CD4-positive, alpha-beta T cell (primary cell): ENCODE data around the gene DNAH2. TPM values are rescaled to one million over a fixed set of nuclear protein-coding genes. Genes with fewer than 3 reads are reported as not detected.
A peak's percentile ranks its signal among the peaks of the same experiment; 100 is the strongest.

Experiments used
- ATAC-seq: fragments of 200-7000 bp; cut with Tn5 transposase; one replicate; pipeline ENCODE4 v1.10.0; 2022; ENCODE audit warnings: mild to moderate bottlenecking; ENCODE audit not compliant: poor library complexity
- CTCF ChIA-PET: fragments of 350-600 bp; sonication (Branson Sonifier 250); formaldehyde crosslinking; loops from one replicate; lab custom pipeline; 2021; ENCODE audit warnings: antibody characterized with exemption, inconsistent platforms; lab: Charles Lee
- POLR2A ChIA-PET: fragments of 350-600 bp; sonication (Branson Sonifier 250); formaldehyde crosslinking; loops from one replicate; lab custom pipeline; 2021; ENCODE audit warnings: antibody characterized with exemption, inconsistent platforms; lab: Charles Lee
- DNase-seq, 14 experiments: peaks; one replicate each; pipeline ENCODE4 v3.0.0-alpha.2; 2013 to 2020; ENCODE audit warnings: mixed read lengths in 2 of 14
- H3K27ac ChIP-seq, 2 donors: one replicate each; pipeline versions ENCODE4 v1.5.1 to v1.7.0; 2013; ENCODE audit warnings: low read length in 2 of 2, low read depth in 1 of 2, mild to moderate bottlenecking in 1 of 2
- H3K27me3 ChIP-seq, 2 experiments: 1 replicate in 1 of 2; 2 replicates in 1 of 2; pipeline versions ENCODE4 v1.6.1 to v1.7.0; 2013; ENCODE audit warnings: low read length in 2 of 2, control low read depth in 1 of 2, mild to moderate bottlenecking in 1 of 2, moderate library complexity in 1 of 2; ENCODE audit not compliant: insufficient read depth in 2 of 2, control insufficient read depth in 1 of 2
- H3K36me3 ChIP-seq: one replicate; pipeline ENCODE4 v1.6.1; 2013; ENCODE audit warnings: low read length, control low read depth; ENCODE audit not compliant: insufficient read depth
- H3K4me1 ChIP-seq: one replicate; pipeline ENCODE4 v1.6.1; 2013; ENCODE audit warnings: low read length, control low read depth; ENCODE audit not compliant: insufficient read depth
- H3K4me3 ChIP-seq: one replicate; pipeline ENCODE4 v1.5.1; 2013; ENCODE audit warnings: mild to moderate bottlenecking, low read length, moderate library complexity
- H3K9me3 ChIP-seq, 2 experiments: 1 replicate in 1 of 2; 2 replicates in 1 of 2; pipeline versions ENCODE4 v1.6.1 to v1.7.0; 2013; ENCODE audit warnings: low read length in 2 of 2, mild to moderate bottlenecking in 2 of 2, control low read depth in 1 of 2, moderate library complexity in 1 of 2; ENCODE audit not compliant: control insufficient read depth in 1 of 2, insufficient read depth in 1 of 2
- H3K27ac Mint-ChIP-seq: one replicate; pipeline ENCODE4 v1.8.0; 2020; ENCODE audit warnings: mixed read lengths
- H3K27me3 Mint-ChIP-seq: one replicate; pipeline ENCODE4 v1.8.0; 2021; ENCODE audit warnings: mixed read lengths
- H3K36me3 Mint-ChIP-seq: one replicate; pipeline ENCODE4 v1.8.0; 2021; ENCODE audit warnings: low read depth, mixed read lengths
- H3K4me1 Mint-ChIP-seq: one replicate; pipeline ENCODE4 v1.8.0; 2021; ENCODE audit warnings: low read depth, mixed read lengths
- H3K4me3 Mint-ChIP-seq: one replicate; pipeline ENCODE4 v1.8.0; 2020; ENCODE audit warnings: mild to moderate bottlenecking, mixed read lengths
- H3K9me3 Mint-ChIP-seq: one replicate; pipeline ENCODE4 v1.8.0; 2020; ENCODE audit warnings: mixed read lengths
- CTCF ChIP-seq: fragments of 200-600 bp; IDR thresholded peaks from one replicate; pipeline ENCODE4 v1.8.0; 2022; ENCODE audit warnings: antibody characterized with exemption, mild to moderate bottlenecking
- intact Hi-C, 2 experiments: fragments of 100-400 bp; cut with DNase I in 1 of 2; cut with micrococcal nuclease in 1 of 2; formaldehyde crosslinking; loops; one replicate each; pipeline versions ENCODE4 v1.15.1 to v1.9.0; 2023 to 2025; cut with DNase I, micrococcal nuclease
- total RNA-seq, 174 experiments: library from RNA in 2 of 174; stranded (reverse) in 2 of 174; gene quantifications; one replicate each; pipeline ENCODE4 v1.2.3 and lab custom pipeline; 2021 to 2026

DNAH2 gene
- total RNA-seq, 2 experiments from 2014 or later = not detected

- Mint-ChIP-seq H3K27ac (no peak overlapping the region), H3K27me3 (peaks cover 4% of the 10 kb centered on the region), H3K4me1 (peaks cover 7% of the 10 kb centered on the region), H3K9me3 (no peaks in the 10 kb centered on the region), H3K36me3 (peaks cover 19% of the 10 kb centered on the region), H3K4me3 (peak overlapping the region; percentile 38)
- H3K4me3 ChIP-seq = no peak overlapping the region
- no peak for TF ChIP-seq CTCF
- intact Hi-C loops = loop anchor here in 1 of 2 experiments (10.0 kb wide), 1 partner anchor 324 kb away; the partner anchor contains the start of gene PER1
- no peaks in the 10 kb centered on the region for H3K36me3 ChIP-seq
- CTCF ChIA-PET = no interaction called here
- POLR2A ChIA-PET = no interaction called here
- DNase-seq = peak in 1 of 14 experiments; percentile 10
- H3K4me1 ChIP-seq = peaks cover 25% of the 10 kb centered on the region
- no peak overlapping the region for H3K27ac ChIP-seq
- no peaks in the 10 kb centered on the region for H3K9me3 ChIP-seq
- no peaks in the 10 kb centered on the region for H3K27me3 ChIP-seq
- no peak for ATAC-seq
These were observed 113.7 kb downstream of the DNAH2 start for GRCh38 chr17:7831233-7831632.

- H3K27ac ChIP-seq = no peak overlapping the region
- H3K27ac Mint-ChIP-seq = peak overlapping the region; percentile 50
- DNase-seq (peak in 1 of 14 experiments; percentile 25), ATAC-seq (no peak)
- intact Hi-C loops = loop anchor here in 1 of 2 experiments (10.0 kb wide), 1 partner anchor 322 kb away; the partner anchor contains the start of gene PER1
- peaks cover 4% of the 10 kb centered on the region for H3K27me3 Mint-ChIP-seq
- ChIA-PET POLR2A (interaction anchor here (0.6 to 4.8 kb wide), 3 partner anchors 13 to 456 kb away, joined by 3 to 83 read pairs (median 63); partner anchors contain the start of genes CYB5D1, NAA38 and RANGRF), CTCF (interaction anchor here (0.6 to 2.9 kb wide), 7 partner anchors 10 to 115 kb away, joined by 3 to 20 read pairs (median 5); no protein-coding TSS in a partner anchor)
- peaks cover 19% of the 10 kb centered on the region for H3K36me3 Mint-ChIP-seq
- H3K4me1 Mint-ChIP-seq = peaks cover 18% of the 10 kb centered on the region
- H3K4me3 ChIP-seq = no peak overlapping the region
- H3K9me3 ChIP-seq = no peaks in the 10 kb centered on the region
- peak overlapping the region; percentile 65 for H3K4me3 Mint-ChIP-seq
- no peak for TF ChIP-seq CTCF
- peaks cover 37% of the 10 kb centered on the region for H3K4me1 ChIP-seq
- H3K36me3 ChIP-seq = no peaks in the 10 kb centered on the region
- no peaks in the 10 kb centered on the region for H3K9me3 Mint-ChIP-seq
- H3K27me3 ChIP-seq = no peaks in the 10 kb centered on the region
These were observed 114.9 kb downstream of the DNAH2 start for GRCh38 chr17:7832431-7832830.

- intact Hi-C loops = loop anchor here in 1 of 2 experiments (10.0 kb wide), 1 partner anchor 322 kb away; the partner anchor contains the start of gene PER1
- peak overlapping the region; percentile 98 for H3K27ac Mint-ChIP-seq
- peak overlapping the region; percentile 98 to 100 for H3K27ac ChIP-seq
- H3K4me3 Mint-ChIP-seq = peak overlapping the region; percentile 91
- peaks cover 23% of the 10 kb centered on the region for H3K4me1 Mint-ChIP-seq
- DNase-seq (peak in 2 of 14 experiments; percentile 13 to 45), ATAC-seq (no peak)
- H3K36me3 ChIP-seq = no peaks in the 10 kb centered on the region
- H3K9me3 ChIP-seq = no peaks in the 10 kb centered on the region
- POLR2A ChIA-PET = interaction anchor here (0.6 to 4.8 kb wide), 7 partner anchors 8 to 455 kb away, joined by 3 to 83 read pairs (median 8); partner anchors contain the start of genes CYB5D1, NAA38 and RANGRF
- CTCF ChIA-PET = interaction anchor here (0.6 to 2.9 kb wide), 7 partner anchors 10 to 90 kb away, joined by 3 to 20 read pairs (median 5); partner anchors contain the start of genes CYB5D1 and NAA38
- no peaks in the 10 kb centered on the region for H3K9me3 Mint-ChIP-seq
- peak overlapping the region; percentile 82 for H3K4me3 ChIP-seq
- H3K36me3 Mint-ChIP-seq = peaks cover 19% of the 10 kb centered on the region
- H3K27me3 ChIP-seq = no peaks in the 10 kb centered on the region
- H3K27me3 Mint-ChIP-seq = peaks cover 4% of the 10 kb centered on the region
- peaks cover 43% of the 10 kb centered on the region for H3K4me1 ChIP-seq
- TF ChIP-seq CTCF = no peak
These were observed 115.7 kb downstream of the DNAH2 start for GRCh38 chr17:7833011-7833794.
